Stimulated activated effector memory CD8-positive, alpha-beta T cell treated with anti-CD3 and anti-CD28 coated beads, Interleukin-12 subunit alpha, Interleukin-12 subunit beta, amount 100 ng/mL, for 72 hours (primary cell): ENCODE measurements around the gene FRMD4A.
"Not testable (repeated sequence)": the region's sequence is repeated elsewhere in the genome, so short reads cannot be mapped to it uniquely, and the experiment has no call there.

ENCODE experiments used
- ATAC-seq: fragments of 150-1000 bp; cut with Tn5 transposase; 2 replicates; pipeline ENCODE4 v1.10.0; 2021
- DNase-seq, 2 donors: peaks; one replicate each; pipeline ENCODE4 v3.0.0; 2021 to 2022; ENCODE audit warnings: low spot score in 2 of 2
- H3K27ac Mint-ChIP-seq: one replicate; pipeline ENCODE4 v1.8.0; 2022; ENCODE audit warnings: mild to moderate bottlenecking, mixed read lengths
- H3K36me3 Mint-ChIP-seq: one replicate; pipeline ENCODE4 v1.8.0; 2022; ENCODE audit warnings: mild to moderate bottlenecking, mixed read lengths
- H3K4me1 Mint-ChIP-seq: one replicate; pipeline ENCODE4 v1.8.0; 2022; ENCODE audit warnings: mixed read lengths
- H3K4me3 Mint-ChIP-seq: one replicate; pipeline ENCODE4 v1.8.0; 2022; ENCODE audit warnings: mild to moderate bottlenecking, mixed read lengths
- H3K9me3 Mint-ChIP-seq: one replicate; pipeline ENCODE4 v1.8.0; 2022; ENCODE audit warnings: mixed read lengths

Gene FRMD4A

GRCh38 chr10:14244147-14244546, 86.6 kb downstream of the FRMD4A start:
- no peak overlapping the region for H3K27ac Mint-ChIP-seq
- no peak for DNase-seq
- H3K9me3 Mint-ChIP-seq, result no peaks in the 10 kb centered on the region
- H3K4me3 Mint-ChIP-seq, result no peak overlapping the region
- H3K36me3 Mint-ChIP-seq, result no peaks in the 10 kb centered on the region
- no peak for ATAC-seq
- no peaks in the 10 kb centered on the region for H3K4me1 Mint-ChIP-seq

GRCh38 chr10:14243221-14243620, 87.5 kb downstream of the FRMD4A start:
- Mint-ChIP-seq H3K36me3 (no peaks in the 10 kb centered on the region), H3K4me1 (no peaks in the 10 kb centered on the region), H3K4me3 (no peak overlapping the region), H3K27ac (no peak overlapping the region), H3K9me3 (no peaks in the 10 kb centered on the region)
- DNase-seq, result no peak
- no peak for ATAC-seq

- Mint-ChIP-seq H3K36me3 (no peaks in the 10 kb centered on the region), H3K4me1 (no peaks in the 10 kb centered on the region), H3K27ac (no peak overlapping the region), H3K4me3 (no peak overlapping the region), H3K9me3 (no peaks in the 10 kb centered on the region)
- ATAC-seq (no peak), DNase-seq (no peak)
Measured at GRCh38 chr10:14241196-14241595, 89.5 kb downstream of the FRMD4A start.

DNA sequence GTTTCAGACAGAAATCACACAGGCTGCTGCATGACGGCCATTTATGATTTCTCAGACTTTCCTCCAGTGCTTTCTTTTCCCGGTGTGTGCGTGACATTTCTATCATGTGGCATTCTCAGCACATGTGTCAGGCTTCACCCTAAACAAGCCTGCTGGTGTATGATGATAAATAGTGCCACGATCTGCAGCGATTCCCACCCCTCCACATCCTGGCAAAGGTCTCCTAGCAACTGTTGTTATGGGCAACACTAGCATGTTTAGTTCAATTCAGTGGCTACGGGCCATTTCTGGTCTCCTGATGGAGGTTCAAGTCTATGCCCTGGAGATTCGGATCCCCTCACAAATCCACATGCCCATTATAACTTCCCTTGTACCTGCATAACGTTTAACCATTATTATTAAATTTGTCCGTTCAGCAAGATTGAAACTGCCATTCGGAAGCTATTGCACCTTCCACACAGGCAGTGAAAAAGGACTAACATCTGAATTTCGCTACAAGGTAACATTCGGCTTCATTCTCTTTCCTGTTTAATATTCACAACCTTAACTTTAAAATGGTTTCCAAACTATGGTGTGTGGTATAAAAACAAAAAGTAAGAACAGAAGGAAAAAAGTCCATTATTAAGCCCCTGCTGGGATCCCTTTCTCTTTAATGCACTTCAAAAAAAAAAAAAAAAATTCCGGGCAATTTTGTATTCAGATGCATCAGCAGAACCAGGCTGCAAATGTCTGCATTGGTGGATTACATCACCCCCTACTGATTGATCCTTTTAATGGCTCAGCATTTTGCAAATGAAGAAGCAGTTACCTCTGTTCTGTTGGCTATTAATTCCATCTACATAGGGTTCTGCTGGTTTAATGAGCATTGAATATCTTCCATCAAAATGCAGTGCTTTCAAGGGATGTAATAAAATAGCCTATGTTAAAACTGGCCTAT, 90.2 kb downstream of the FRMD4A start:
- Mint-ChIP-seq H3K9me3 (no peaks in the 10 kb centered on the region), H3K27ac (no peak overlapping the region), H3K4me1 (no peaks in the 10 kb centered on the region), H3K4me3 (no peak overlapping the region), H3K36me3 (no peaks in the 10 kb centered on the region)
- DNase-seq (no peak), ATAC-seq (no peak)

DNA sequence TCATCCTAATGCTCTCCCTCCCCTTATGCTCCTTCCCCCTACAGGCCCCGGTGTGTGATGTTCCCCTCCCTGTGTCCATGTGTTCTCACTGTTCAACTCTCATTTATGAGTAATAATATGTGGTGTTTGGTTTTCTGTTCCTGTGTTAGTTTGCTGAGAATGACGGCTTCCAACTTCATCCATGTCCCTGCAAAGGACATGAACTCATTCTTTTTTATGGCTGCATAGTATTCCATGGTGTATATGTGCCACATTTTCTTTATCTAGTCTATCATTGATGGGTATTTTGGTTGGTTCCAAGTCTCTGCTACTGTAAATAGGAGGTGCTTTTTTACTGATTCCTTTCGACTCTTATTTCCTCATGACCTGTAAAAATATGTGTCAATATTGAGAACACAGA, 92.1 kb downstream of the FRMD4A start:
- not testable (repeated sequence) for ATAC-seq, H3K4me3 Mint-ChIP-seq, H3K27ac Mint-ChIP-seq, H3K36me3 Mint-ChIP-seq, H3K4me1 Mint-ChIP-seq, H3K9me3 Mint-ChIP-seq, DNase-seq

DNA sequence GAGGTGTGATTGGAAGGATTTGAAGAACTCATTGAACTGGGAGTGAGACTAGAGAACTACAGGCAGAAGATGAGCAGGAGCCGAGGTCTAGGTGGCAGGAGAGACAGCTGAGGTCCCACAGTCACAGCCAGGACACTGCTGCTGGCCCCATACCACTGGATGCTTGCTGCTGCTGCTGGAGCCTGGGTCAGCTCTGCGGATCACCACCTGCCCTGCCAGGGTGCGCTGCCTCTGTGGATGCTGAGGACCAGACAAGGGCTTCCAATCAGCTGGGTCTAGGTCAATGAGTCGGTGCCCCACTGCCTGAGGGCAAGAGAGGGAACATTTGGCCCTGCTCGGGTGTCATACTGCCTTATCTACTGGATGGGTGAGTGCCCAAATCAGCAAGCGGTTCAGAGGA, 94.4 kb downstream of the FRMD4A start:
- no peaks in the 10 kb centered on the region for H3K9me3 Mint-ChIP-seq
- H3K36me3 Mint-ChIP-seq, result no peaks in the 10 kb centered on the region
- ATAC-seq (no peak), DNase-seq (no peak)
- no peak overlapping the region for H3K4me3 Mint-ChIP-seq
- no peaks in the 10 kb centered on the region for H3K4me1 Mint-ChIP-seq
- H3K27ac Mint-ChIP-seq, result no peak overlapping the region

GRCh38 chr10:14235566-14236195, 95.0 kb downstream of the FRMD4A start:
- DNase-seq, result no peak
- H3K4me3 Mint-ChIP-seq, result no peak overlapping the region
- H3K36me3 Mint-ChIP-seq, result no peaks in the 10 kb centered on the region
- ATAC-seq, result no peak
- H3K9me3 Mint-ChIP-seq, result no peaks in the 10 kb centered on the region
- no peaks in the 10 kb centered on the region for H3K4me1 Mint-ChIP-seq
- no peak overlapping the region for H3K27ac Mint-ChIP-seq

DNA sequence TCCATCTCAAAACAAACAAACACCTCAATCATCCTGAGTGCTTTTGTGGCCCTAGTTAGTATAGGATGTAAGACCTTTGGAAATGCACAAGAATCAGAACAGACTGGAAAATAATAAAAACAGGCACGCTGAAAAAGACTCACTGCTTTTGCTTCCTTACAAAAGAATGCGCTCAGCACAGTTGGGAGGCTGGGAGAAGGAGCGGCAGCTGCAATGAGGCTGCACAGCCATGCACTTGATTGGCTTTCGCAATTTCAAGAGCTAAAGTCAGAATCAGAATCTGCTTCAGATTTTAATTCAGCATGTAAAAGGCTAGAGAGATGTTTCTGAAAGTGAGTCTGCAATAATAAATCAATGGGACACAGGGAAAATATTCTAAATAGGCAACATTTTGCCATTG, 97.2 kb downstream of the FRMD4A start:
- no peak for ATAC-seq
- H3K27ac Mint-ChIP-seq, result no peak overlapping the region
- H3K4me1 Mint-ChIP-seq, result no peaks in the 10 kb centered on the region
- no peaks in the 10 kb centered on the region for H3K36me3 Mint-ChIP-seq
- no peak overlapping the region for H3K4me3 Mint-ChIP-seq
- no peak for DNase-seq
- H3K9me3 Mint-ChIP-seq, result no peaks in the 10 kb centered on the region

GRCh38 chr10:14228798-14229197, 101.9 kb downstream of the FRMD4A start:
- H3K4me1 Mint-ChIP-seq, ATAC-seq, H3K36me3 Mint-ChIP-seq, H3K27ac Mint-ChIP-seq, H3K4me3 Mint-ChIP-seq, DNase-seq, H3K9me3 Mint-ChIP-seq: not testable (repeated sequence)

DNA sequence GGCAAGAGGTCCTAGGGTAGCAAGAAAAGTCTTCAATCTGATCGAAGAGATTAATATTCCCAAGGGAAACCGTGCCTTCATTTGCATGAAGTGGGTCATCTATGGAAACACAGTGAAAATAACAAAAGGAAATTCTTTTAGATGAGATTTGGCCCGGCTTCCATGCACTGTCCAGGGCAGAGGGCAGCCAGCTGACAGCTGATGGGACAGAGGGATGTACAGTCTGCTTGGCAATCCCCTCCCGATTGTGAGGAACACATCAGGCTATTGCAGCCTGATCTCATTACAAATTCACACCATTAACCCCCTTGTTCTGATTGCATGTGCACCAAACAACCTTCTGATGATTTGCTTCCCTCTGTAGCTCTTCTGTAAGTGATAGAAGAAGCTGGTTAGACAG, 105.3 kb downstream of the FRMD4A start:
- no peak for ATAC-seq
- Mint-ChIP-seq H3K9me3 (no peaks in the 10 kb centered on the region), H3K36me3 (no peaks in the 10 kb centered on the region), H3K4me1 (no peaks in the 10 kb centered on the region), H3K4me3 (no peak overlapping the region), H3K27ac (no peak overlapping the region)
- no peak for DNase-seq

DNA sequence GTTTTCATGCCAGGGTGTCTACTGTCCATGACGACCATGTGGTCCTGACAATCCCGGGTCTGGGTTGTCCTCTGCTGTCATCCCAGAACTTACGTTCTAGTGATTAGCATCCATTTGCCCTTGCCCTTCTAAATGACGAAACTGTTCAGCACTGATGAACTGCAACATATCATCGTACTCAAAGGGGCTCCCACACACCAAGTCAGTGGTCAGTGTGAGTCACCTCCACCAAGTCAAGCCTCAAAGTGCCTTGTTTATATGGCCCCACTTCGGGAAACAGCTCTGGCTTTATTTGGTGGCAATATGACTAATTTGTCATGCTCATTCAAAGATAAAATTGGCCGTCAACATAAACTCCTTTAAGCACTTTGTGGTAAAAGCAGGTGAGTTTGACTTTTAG, 110.7 kb downstream of the FRMD4A start:
- DNase-seq (no peak), ATAC-seq (no peak)
- Mint-ChIP-seq H3K27ac (no peak overlapping the region), H3K4me1 (no peaks in the 10 kb centered on the region), H3K4me3 (no peak overlapping the region), H3K9me3 (no peaks in the 10 kb centered on the region), H3K36me3 (no peaks in the 10 kb centered on the region)

DNA sequence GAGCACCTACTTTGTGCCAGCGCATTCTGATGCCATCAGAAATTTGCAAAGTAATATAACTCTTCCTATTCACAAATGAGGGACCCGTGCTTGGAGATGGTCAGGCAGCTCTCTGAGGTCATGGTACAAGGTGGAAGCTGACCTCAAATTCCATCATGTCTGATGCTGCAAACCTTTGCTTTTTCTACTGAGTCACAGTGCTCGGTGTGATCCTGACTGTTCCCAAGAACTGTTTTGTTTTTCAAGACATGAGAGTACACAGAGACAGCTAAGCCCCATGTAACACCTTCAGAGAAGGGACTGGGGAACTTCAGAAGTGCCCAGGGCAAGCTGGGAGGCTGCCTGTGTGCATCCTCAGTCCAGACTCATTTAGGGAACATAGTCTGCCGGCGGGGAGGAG, 111.3 kb downstream of the FRMD4A start:
- ATAC-seq (no peak), DNase-seq (no peak)
- Mint-ChIP-seq H3K36me3 (no peaks in the 10 kb centered on the region), H3K4me3 (no peak overlapping the region), H3K27ac (no peak overlapping the region), H3K4me1 (no peaks in the 10 kb centered on the region), H3K9me3 (no peaks in the 10 kb centered on the region)

GRCh38 chr10:14215641-14216040, 115.1 kb downstream of the FRMD4A start:
- H3K4me1 Mint-ChIP-seq, result no peaks in the 10 kb centered on the region
- H3K4me3 Mint-ChIP-seq, result no peak overlapping the region
- no peaks in the 10 kb centered on the region for H3K9me3 Mint-ChIP-seq
- ATAC-seq, result no peak
- no peak overlapping the region for H3K27ac Mint-ChIP-seq
- DNase-seq, result no peak
- no peaks in the 10 kb centered on the region for H3K36me3 Mint-ChIP-seq

- H3K9me3 Mint-ChIP-seq, H3K27ac Mint-ChIP-seq, H3K36me3 Mint-ChIP-seq, H3K4me3 Mint-ChIP-seq, H3K4me1 Mint-ChIP-seq, DNase-seq, ATAC-seq: not testable (repeated sequence)
Measured at GRCh38 chr10:14213703-14214102, 117.0 kb downstream of the FRMD4A start.

GRCh38 chr10:14211610-14212009, 119.1 kb downstream of the FRMD4A start:
- Mint-ChIP-seq H3K4me1 (no peaks in the 10 kb centered on the region), H3K27ac (no peak overlapping the region), H3K4me3 (no peak overlapping the region), H3K36me3 (no peaks in the 10 kb centered on the region), H3K9me3 (no peaks in the 10 kb centered on the region)
- DNase-seq (no peak), ATAC-seq (no peak)

DNA sequence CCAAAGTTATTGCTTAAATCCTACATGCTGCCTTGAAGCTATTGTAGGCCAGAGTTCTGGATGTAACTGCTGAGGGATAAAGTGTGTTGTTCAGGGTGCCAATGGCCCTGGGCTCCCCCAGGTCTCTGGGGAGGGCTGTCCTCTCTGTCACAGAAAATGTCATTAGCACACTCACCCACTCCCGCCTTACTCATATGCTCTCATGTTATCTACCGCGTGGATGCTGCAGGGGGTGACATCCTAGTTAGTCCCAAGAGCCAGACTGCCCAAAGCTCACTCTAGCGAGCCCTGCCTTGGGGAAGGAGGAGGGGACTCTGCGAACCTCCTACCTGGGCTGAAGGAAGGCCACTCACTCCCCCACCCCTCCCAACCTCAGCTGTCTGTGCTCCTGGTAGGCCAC, 122.5 kb downstream of the FRMD4A start:
- Mint-ChIP-seq H3K4me3 (no peak overlapping the region), H3K4me1 (no peaks in the 10 kb centered on the region), H3K27ac (no peak overlapping the region), H3K36me3 (no peaks in the 10 kb centered on the region), H3K9me3 (no peaks in the 10 kb centered on the region)
- DNase-seq (no peak), ATAC-seq (peak; percentile 11)
